Measurements from ENCODE around the gene LHPP.

DNA sequence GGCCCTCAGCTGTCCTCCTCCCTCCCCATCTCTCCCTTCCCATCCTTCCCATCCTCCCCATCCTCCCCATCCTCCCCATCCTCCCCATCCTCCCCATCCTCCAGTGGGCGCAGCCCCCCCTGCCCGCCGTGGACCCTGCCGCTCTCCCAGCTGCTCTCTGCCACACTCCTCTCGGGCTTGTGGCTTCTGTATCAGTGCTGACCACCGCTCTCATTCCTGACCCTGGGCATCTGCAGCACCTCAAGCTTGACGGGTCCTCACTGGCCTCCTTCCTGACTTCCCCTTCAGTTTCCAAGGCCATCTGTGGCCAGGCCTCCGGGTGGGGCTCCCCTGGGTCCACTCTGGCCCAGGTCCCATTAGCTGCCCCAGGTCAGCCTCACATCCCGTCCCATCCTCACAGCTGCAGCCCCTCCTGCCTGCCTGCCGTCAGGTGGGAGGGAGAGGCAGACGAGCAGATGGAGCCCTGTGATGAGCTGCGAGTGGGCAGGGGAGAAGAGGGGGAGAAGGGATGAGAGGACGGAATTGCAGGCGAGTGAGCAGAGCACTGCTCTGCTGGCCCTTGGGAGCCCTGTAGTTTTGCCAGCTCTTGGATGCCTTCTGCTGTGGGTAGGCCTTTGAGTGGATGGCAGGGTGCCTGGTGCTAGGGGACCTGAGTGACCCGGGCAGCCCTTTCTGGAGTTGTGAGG is 35.7 kb downstream of the LHPP start:
- no peak for TF ChIP-seq EZH2phosphoT487 (IDR thresholded peaks at IDR 0.05; ENCODE audit: borderline replicate concordance, low read length)
- TF ChIP-seq, protein P1, sequence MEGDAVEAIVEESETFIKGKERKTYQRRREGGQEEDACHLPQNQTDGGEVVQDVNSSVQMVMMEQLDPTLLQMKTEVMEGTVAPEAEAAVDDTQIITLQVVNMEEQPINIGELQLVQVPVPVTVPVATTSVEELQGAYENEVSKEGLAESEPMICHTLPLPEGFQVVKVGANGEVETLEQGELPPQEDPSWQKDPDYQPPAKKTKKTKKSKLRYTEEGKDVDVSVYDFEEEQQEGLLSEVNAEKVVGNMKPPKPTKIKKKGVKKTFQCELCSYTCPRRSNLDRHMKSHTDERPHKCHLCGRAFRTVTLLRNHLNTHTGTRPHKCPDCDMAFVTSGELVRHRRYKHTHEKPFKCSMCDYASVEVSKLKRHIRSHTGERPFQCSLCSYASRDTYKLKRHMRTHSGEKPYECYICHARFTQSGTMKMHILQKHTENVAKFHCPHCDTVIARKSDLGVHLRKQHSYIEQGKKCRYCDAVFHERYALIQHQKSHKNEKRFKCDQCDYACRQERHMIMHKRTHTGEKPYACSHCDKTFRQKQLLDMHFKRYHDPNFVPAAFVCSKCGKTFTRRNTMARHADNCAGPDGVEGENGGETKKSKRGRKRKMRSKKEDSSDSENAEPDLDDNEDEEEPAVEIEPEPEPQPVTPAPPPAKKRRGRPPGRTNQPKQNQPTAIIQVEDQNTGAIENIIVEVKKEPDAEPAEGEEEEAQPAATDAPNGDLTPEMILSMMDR (conservative IDR thresholded peaks at IDR 0.05; ENCODE audit: low read depth, low read length): no peak
